Right renal pelvis (tissue), 4 donors: ENCODE data around the gene CHKA. TPM values are rescaled to one million over a fixed set of nuclear protein-coding genes. Genes with fewer than 3 reads are reported as not detected.

Experiments
- DNase-seq, 4 donors: peaks; one replicate each; pipeline ENCODE4 v3.0.0-alpha.2; 2013; ENCODE audit warnings: low read depth in 4 of 4, low spot score in 3 of 4, missing footprints in 1 of 4
- polyA plus RNA-seq, 4 donors: library from polyadenylated mRNA; unstranded; fragments of 120-200 nt; gene quantifications; one replicate each; pipeline ENCODE4 v1.2.1, GENCODE V29; 2013; ENCODE audit not compliant: insufficient read length in 4 of 4

CHKA gene
- polyA plus RNA-seq, 4 donors: 30.7 to 48.7 (median 32.0) TPM

GRCh38 chr11:68037411-68038225 is 83.6 kb downstream of the CHKA start:
- DNase-seq: no peak

- DNase-seq: no peak
Observed at GRCh38 chr11:68036717-68037239, 84.4 kb downstream of the CHKA start.

GRCh38 chr11:68036141-68036716 is 85.0 kb downstream of the CHKA start:
- DNase-seq: no peak

GRCh38 chr11:68035266-68035876 is 85.8 kb downstream of the CHKA start:
- no peak for DNase-seq

- DNase-seq: no peak
Observed at GRCh38 chr11:68033708-68034045, 87.5 kb downstream of the CHKA start.

GRCh38 chr11:68032997-68033707 is 88.0 kb downstream of the CHKA start:
- no peak for DNase-seq

- DNase-seq: no peak
Observed at GRCh38 chr11:68032003-68032402, 89.2 kb downstream of the CHKA start.

- no peak for DNase-seq
Observed at GRCh38 chr11:68031144-68031464, 90.1 kb downstream of the CHKA start.

- peak; percentile 94 to 99 (median 98) for DNase-seq
Observed at GRCh38 chr11:68030318-68031143, 90.7 kb downstream of the CHKA start, which contains the start of gene NDUFS8. Gene NDUFS8 (plus strand): TSS chr11:68030681. CDS start chr11:68032152, 1,471 bp downstream.

GRCh38 chr11:68028802-68029545 is 92.2 kb downstream of the CHKA start:
- no peak for DNase-seq

- no peak for DNase-seq
Observed at GRCh38 chr11:68027667-68028066, 93.5 kb downstream of the CHKA start.

- DNase-seq: no peak
Observed at GRCh38 chr11:68026391-68027105, 94.6 kb downstream of the CHKA start.

GRCh38 chr11:68025047-68025446 is 96.1 kb downstream of the CHKA start:
- no peak for DNase-seq

- DNase-seq: no peak
Observed at GRCh38 chr11:68024508-68024907, 96.7 kb downstream of the CHKA start.

- no peak for DNase-seq
Observed at GRCh38 chr11:68022531-68022930, 98.7 kb downstream of the CHKA start.

- no peak for DNase-seq
Observed at GRCh38 chr11:68021167-68021787, 99.9 kb downstream of the CHKA start.

GRCh38 chr11:68020575-68020974 is 100.6 kb downstream of the CHKA start:
- DNase-seq: no peak

- DNase-seq: no peak
Observed at GRCh38 chr11:68019486-68019885, 101.7 kb downstream of the CHKA start.
